Measurements from ENCODE around the gene CAPN10. TPM values are rescaled to one million over a fixed set of nuclear protein-coding genes. Genes with fewer than 3 reads are reported as not detected.

CAPN10 gene
- total RNA-seq, 1 donor from 2014 or later: 12.3 TPM

Other genes with a start within 250 kb of the CAPN10 start
- gene GPC1, start 151.1 kb upstream of the CAPN10 start, total RNA-seq (ENCODE audit: insufficient read depth, low replicate concordance): 29.9 TPM
- gene ANKMY1, start 28.7 kb upstream of the CAPN10 start, total RNA-seq (ENCODE audit: insufficient read depth, low replicate concordance): 14.2 TPM
- gene DUSP28, start 26.4 kb upstream of the CAPN10 start, total RNA-seq (ENCODE audit: insufficient read depth, low replicate concordance): 2.2 TPM
- 16.6 TPM for gene RNPEPL1, start 18.2 kb upstream of the CAPN10 start, total RNA-seq (ENCODE audit: insufficient read depth, low replicate concordance)
- gene GPR35, start 38.7 kb downstream of the CAPN10 start, total RNA-seq (ENCODE audit: insufficient read depth, low replicate concordance): 3.1 TPM
- gene AQP12B, start 96.2 kb downstream of the CAPN10 start, total RNA-seq (ENCODE audit: insufficient read depth, low replicate concordance): 0.96 TPM
- gene AQP12A, start 105.1 kb downstream of the CAPN10 start, total RNA-seq (ENCODE audit: insufficient read depth, low replicate concordance): not detected
- 2.2 TPM for gene KIF1A, start 233.5 kb downstream of the CAPN10 start, total RNA-seq (ENCODE audit: insufficient read depth, low replicate concordance)

All from umbilical cord (tissue), 1 donor.